ENCODE measurements around the gene HDHD2.
A peak's percentile ranks its signal among the peaks of the same experiment; 100 is the strongest.
"Not testable (repeated sequence)": the region's sequence is repeated elsewhere in the genome, so short reads cannot be mapped to it uniquely, and the experiment has no call there.

The HDHD2 gene

DNA sequence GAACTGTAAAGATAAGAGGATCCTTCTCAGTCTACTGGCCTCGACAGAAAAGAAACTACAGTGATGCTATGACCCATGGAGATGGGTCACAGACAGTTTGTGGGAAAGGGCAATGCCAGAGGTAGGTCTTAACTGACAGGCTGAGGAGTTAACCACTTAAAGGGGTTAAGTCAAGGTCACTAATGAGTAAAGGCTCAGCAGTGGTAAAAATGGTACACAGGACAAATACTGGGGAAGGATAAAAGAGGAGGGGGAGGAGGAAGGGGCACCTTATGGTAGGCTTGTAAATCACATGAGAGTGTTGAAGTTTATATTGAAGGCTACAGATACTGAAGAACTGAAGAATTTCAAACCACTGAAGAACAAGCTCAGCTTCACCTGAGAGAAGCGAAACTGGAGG lies 16.0 kb upstream of the HDHD2 start:
- H3K36me3 ChIP-seq (ENCODE audit: low read length) = peaks cover 3% of the 10 kb centered on the region; the same call in 1 of the 2 replicates
- no peak overlapping the region for H3K27ac ChIP-seq (ENCODE audit: low read depth, low read length)
- H3K9me3 ChIP-seq (ENCODE audit: insufficient read depth, low read length) = no peaks in the 10 kb centered on the region
- H3K4me2 ChIP-seq (ENCODE audit: low read depth, low read length, poor library complexity, severe bottlenecking) = no peak overlapping the region
- TF ChIP-seq EZH2phosphoT487 (conservative IDR thresholded peaks at IDR 0.05; ENCODE audit: low read length) = no peak
- TF ChIP-seq, protein P1, sequence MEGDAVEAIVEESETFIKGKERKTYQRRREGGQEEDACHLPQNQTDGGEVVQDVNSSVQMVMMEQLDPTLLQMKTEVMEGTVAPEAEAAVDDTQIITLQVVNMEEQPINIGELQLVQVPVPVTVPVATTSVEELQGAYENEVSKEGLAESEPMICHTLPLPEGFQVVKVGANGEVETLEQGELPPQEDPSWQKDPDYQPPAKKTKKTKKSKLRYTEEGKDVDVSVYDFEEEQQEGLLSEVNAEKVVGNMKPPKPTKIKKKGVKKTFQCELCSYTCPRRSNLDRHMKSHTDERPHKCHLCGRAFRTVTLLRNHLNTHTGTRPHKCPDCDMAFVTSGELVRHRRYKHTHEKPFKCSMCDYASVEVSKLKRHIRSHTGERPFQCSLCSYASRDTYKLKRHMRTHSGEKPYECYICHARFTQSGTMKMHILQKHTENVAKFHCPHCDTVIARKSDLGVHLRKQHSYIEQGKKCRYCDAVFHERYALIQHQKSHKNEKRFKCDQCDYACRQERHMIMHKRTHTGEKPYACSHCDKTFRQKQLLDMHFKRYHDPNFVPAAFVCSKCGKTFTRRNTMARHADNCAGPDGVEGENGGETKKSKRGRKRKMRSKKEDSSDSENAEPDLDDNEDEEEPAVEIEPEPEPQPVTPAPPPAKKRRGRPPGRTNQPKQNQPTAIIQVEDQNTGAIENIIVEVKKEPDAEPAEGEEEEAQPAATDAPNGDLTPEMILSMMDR (IDR thresholded peaks at IDR 0.05; ENCODE audit: insufficient read depth, low read length, poor library complexity, severe bottlenecking) = no peak
- peaks cover 23% of the 10 kb centered on the region for H4K20me1 ChIP-seq (ENCODE audit: low read depth, low read length)
- H3F3A ChIP-seq (ENCODE audit: insufficient read depth) = no peaks in the 10 kb centered on the region
- H3K9ac ChIP-seq (ENCODE audit: low read length) = no peak overlapping the region
- H3K9me2 ChIP-seq (replicated peaks; ENCODE audit: insufficient read depth, low read length) = no peaks in the 10 kb centered on the region
- no peak overlapping the region for H2AFZ ChIP-seq (ENCODE audit: low read depth, low read length, severe bottlenecking)
- H3K4me3 ChIP-seq (ENCODE audit: insufficient read depth, low read length, poor library complexity, severe bottlenecking) = no peak overlapping the region
- H3K79me2 ChIP-seq (ENCODE audit: insufficient read depth, low read length) = peaks cover 96% of the 10 kb centered on the region
- no peaks in the 10 kb centered on the region for H3K27me3 ChIP-seq (ENCODE audit: low read length)

DNA sequence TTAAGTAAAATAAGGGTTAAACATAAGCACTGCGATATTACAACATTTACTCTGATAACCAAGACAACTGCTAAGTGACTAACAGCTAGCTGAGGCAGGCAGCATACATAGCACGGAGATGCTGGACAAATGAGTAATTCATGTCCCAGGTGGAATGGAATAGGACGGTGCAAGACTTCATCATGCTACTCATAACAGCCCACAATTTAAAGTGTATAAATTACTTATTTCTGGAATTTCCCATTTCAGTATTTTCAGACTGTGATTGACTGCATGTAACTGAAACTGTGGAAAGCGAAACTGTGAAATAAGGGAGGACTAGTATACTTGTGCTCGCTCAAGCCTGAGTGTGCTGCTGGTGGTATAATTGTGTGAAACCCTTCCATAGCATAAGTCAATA lies 12.9 kb upstream of the HDHD2 start:
- no peak for TF ChIP-seq EZH2phosphoT487 (conservative IDR thresholded peaks at IDR 0.05; ENCODE audit: low read length)
- TF ChIP-seq, protein P1 (IDR thresholded peaks at IDR 0.05; ENCODE audit: insufficient read depth, low read length, poor library complexity, severe bottlenecking) = no peak
- Histone ChIP-seq H3K4me2 (ENCODE audit: low read depth, low read length, poor library complexity, severe bottlenecking) (peak overlapping the region; percentile 2), H3K27me3 (ENCODE audit: low read length) (no peaks in the 10 kb centered on the region), H3K9me3 (ENCODE audit: insufficient read depth, low read length) (no peaks in the 10 kb centered on the region), H3K27ac (ENCODE audit: low read depth, low read length) (no peak overlapping the region), H3K4me3 (ENCODE audit: insufficient read depth, low read length, poor library complexity, severe bottlenecking) (no peak overlapping the region), H3K9ac (ENCODE audit: low read length) (no peak overlapping the region), H3K36me3 (ENCODE audit: low read length) (no peaks in the 10 kb centered on the region), H3K79me2 (ENCODE audit: insufficient read depth, low read length) (peaks cover 95% of the 10 kb centered on the region), H3F3A (ENCODE audit: insufficient read depth) (no peaks in the 10 kb centered on the region), H3K9me2 (replicated peaks; ENCODE audit: insufficient read depth, low read length) (no peaks in the 10 kb centered on the region), H4K20me1 (ENCODE audit: low read depth, low read length) (peaks cover 7% of the 10 kb centered on the region), H2AFZ (ENCODE audit: low read depth, low read length, severe bottlenecking) (no peak overlapping the region)

DNA sequence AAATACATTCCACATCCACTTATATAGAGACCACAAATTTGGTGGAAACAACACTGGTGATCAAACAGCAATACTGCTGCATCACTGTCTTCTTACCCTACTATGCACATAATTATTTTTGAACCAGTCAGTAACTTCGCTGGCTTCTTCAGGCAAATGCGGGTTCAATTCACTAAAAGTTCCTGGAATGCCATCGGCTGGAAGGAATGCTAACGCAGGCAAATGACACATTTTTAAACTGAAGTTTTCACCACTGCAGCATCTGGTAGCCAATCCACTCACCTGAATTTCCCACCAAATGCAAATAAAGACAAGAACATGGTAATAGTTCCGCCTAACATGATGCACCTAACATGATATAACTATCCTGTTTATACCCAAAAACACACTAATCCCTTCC lies 10.0 kb upstream of the HDHD2 start:
- Histone ChIP-seq H3F3A (ENCODE audit: insufficient read depth) (peaks cover 6% of the 10 kb centered on the region; the same call in 1 of the 2 replicates), H3K79me2 (ENCODE audit: insufficient read depth, low read length) (peaks cover 86% of the 10 kb centered on the region), H3K9me2 (replicated peaks; ENCODE audit: insufficient read depth, low read length) (no peaks in the 10 kb centered on the region), H3K4me2 (ENCODE audit: low read depth, low read length, poor library complexity, severe bottlenecking) (no peak overlapping the region), H3K36me3 (ENCODE audit: low read length) (peaks cover 13% of the 10 kb centered on the region), H4K20me1 (ENCODE audit: low read depth, low read length) (peaks cover 10% of the 10 kb centered on the region; the same call in 1 of the 2 replicates), H3K4me3 (ENCODE audit: insufficient read depth, low read length, poor library complexity, severe bottlenecking) (no peak overlapping the region), H3K27me3 (ENCODE audit: low read length) (no peaks in the 10 kb centered on the region), H3K9ac (ENCODE audit: low read length) (no peak overlapping the region), H3K9me3 (ENCODE audit: insufficient read depth, low read length) (no peaks in the 10 kb centered on the region), H3K27ac (ENCODE audit: low read depth, low read length) (no peak overlapping the region), H2AFZ (ENCODE audit: low read depth, low read length, severe bottlenecking) (no peak overlapping the region)
- TF ChIP-seq, protein P1 (IDR thresholded peaks at IDR 0.05; ENCODE audit: insufficient read depth, low read length, poor library complexity, severe bottlenecking) = no peak
- no peak for TF ChIP-seq EZH2phosphoT487 (conservative IDR thresholded peaks at IDR 0.05; ENCODE audit: low read length)

DNA sequence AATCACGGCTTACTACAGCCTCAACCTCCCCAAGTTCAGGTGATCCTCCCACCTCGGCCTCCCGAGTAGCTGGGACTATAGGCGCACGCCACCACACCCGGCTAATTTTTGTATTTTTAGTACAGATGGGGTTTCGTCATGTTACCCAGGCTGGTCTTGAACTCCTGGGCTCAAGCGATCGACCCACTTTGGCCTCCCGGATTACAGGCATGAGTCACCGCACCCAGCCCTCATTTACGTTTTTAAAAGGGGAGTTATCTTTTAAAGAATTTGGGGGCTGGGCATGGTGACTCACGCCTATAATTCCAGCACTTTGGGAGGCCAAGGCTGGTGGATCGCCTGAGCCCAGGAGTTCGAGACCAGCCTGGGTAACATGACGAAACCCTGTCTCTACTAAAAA lies 8.1 kb upstream of the HDHD2 start:
- not testable (repeated sequence) for H3K9me2 ChIP-seq (replicated peaks; ENCODE audit: insufficient read depth, low read length); H3K4me2 ChIP-seq (ENCODE audit: low read depth, low read length, poor library complexity, severe bottlenecking); H3K4me3 ChIP-seq (ENCODE audit: insufficient read depth, low read length, poor library complexity, severe bottlenecking); H2AFZ ChIP-seq (ENCODE audit: low read depth, low read length, severe bottlenecking); H3K27me3 ChIP-seq (ENCODE audit: low read length); H3K9me3 ChIP-seq (ENCODE audit: insufficient read depth, low read length); H3K9ac ChIP-seq (ENCODE audit: low read length); H3K27ac ChIP-seq (ENCODE audit: low read depth, low read length)
- peaks cover 68% of the 10 kb centered on the region for H3K79me2 ChIP-seq (ENCODE audit: insufficient read depth, low read length)
- peaks cover 10% of the 10 kb centered on the region; the same call in 1 of the 2 replicates for H4K20me1 ChIP-seq (ENCODE audit: low read depth, low read length)
- peaks cover 10% of the 10 kb centered on the region; the same call in 1 of the 2 replicates for H3F3A ChIP-seq (ENCODE audit: insufficient read depth)
- H3K36me3 ChIP-seq (ENCODE audit: low read length) = peaks cover 26% of the 10 kb centered on the region
